Liver (tissue), 3 donors: ENCODE data around the gene GNAI3.

Source experiments
- FOXA1 ChIP-seq: IDR thresholded peaks from 2 replicates; pipeline ENCODE4 v1.6.1; 2016; ENCODE audit warnings: antibody characterized with exemption
- FOXA2 ChIP-seq: IDR thresholded peaks from 2 replicates; pipeline ENCODE4 v1.6.1; 2016; ENCODE audit warnings: antibody characterized with exemption
- HNF4A ChIP-seq, 2 donors: conservative IDR thresholded peaks; 2 replicates each; pipeline ENCODE4 v1.6.1; 2016; ENCODE audit warnings: antibody characterized with exemption in 2 of 2, mild to moderate bottlenecking in 2 of 2
- JUND ChIP-seq, 2 donors: IDR thresholded peaks; 2 replicates each; pipeline ENCODE4 v1.6.1; 2016; ENCODE audit warnings: antibody characterized with exemption in 2 of 2
- MAX ChIP-seq: IDR thresholded peaks from 2 replicates; pipeline ENCODE4 v1.6.1; 2016; ENCODE audit warnings: antibody characterized with exemption
- NR2F2 ChIP-seq: IDR thresholded peaks from 2 replicates; pipeline ENCODE4 v1.6.1; 2016; ENCODE audit warnings: antibody characterized with exemption
- RAD21 ChIP-seq, 2 donors: IDR thresholded peaks; 2 replicates each; pipeline ENCODE4 v1.6.1; 2016; ENCODE audit warnings: antibody characterized with exemption in 2 of 2, mild to moderate bottlenecking in 2 of 2
- REST ChIP-seq: IDR thresholded peaks from 2 replicates; pipeline ENCODE4 v1.6.1; 2016; ENCODE audit warnings: antibody characterized with exemption, mild to moderate bottlenecking
- RXRA ChIP-seq, 2 donors: IDR thresholded peaks; 2 replicates each; pipeline ENCODE4 v1.6.1; 2017 to 2018; ENCODE audit warnings: antibody characterized with exemption in 2 of 2, mild to moderate bottlenecking in 1 of 2
- SP1 ChIP-seq: IDR thresholded peaks from 2 replicates; pipeline ENCODE4 v1.6.1; 2018; ENCODE audit warnings: antibody characterized with exemption, mild to moderate bottlenecking
- TAF1 ChIP-seq: conservative IDR thresholded peaks from 2 replicates; pipeline ENCODE4 v1.6.1; 2016; ENCODE audit warnings: antibody characterized with exemption, mild to moderate bottlenecking
- YY1 ChIP-seq: IDR thresholded peaks from 2 replicates; pipeline ENCODE4 v1.6.1; 2016; ENCODE audit warnings: antibody characterized with exemption, mild to moderate bottlenecking
- TF ChIP-seq, protein P1 (sequence below): fragments of 150-350 bp; IDR thresholded peaks from 2 replicates; pipeline ENCODE4 v1.5.1; 2017; ENCODE audit warnings: improper control_type of control experiment, low read depth, low read length; ENCODE audit not compliant: missing input control
- TF ChIP-seq, protein P2 (sequence below): IDR thresholded peaks from 2 replicates; pipeline ENCODE4 v1.6.1; 2016; ENCODE audit warnings: antibody characterized with exemption
- donor health status: healthy.
- donor health status: healthy.

DNA sequence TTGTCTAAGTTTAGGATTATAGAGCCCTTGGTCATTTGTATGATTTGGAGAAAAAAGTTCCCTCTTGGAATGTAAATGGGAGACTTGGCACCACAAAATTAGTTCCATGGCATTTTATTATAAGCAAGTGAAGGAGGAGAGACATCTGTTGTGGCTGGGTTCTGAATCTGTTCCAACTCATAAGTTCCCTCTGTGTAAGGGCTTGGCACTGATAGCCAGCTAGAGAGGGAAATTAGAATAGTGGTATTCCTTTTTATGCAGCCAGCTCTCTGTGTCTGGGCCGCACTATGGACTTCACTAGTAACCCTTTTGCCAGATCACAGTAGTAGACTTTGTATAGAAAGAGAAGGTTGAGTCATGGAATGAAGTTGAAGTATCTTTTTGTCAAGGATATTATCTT lies 31.1 kb downstream of the GNAI3 start:
- TF ChIP-seq, protein P1, sequence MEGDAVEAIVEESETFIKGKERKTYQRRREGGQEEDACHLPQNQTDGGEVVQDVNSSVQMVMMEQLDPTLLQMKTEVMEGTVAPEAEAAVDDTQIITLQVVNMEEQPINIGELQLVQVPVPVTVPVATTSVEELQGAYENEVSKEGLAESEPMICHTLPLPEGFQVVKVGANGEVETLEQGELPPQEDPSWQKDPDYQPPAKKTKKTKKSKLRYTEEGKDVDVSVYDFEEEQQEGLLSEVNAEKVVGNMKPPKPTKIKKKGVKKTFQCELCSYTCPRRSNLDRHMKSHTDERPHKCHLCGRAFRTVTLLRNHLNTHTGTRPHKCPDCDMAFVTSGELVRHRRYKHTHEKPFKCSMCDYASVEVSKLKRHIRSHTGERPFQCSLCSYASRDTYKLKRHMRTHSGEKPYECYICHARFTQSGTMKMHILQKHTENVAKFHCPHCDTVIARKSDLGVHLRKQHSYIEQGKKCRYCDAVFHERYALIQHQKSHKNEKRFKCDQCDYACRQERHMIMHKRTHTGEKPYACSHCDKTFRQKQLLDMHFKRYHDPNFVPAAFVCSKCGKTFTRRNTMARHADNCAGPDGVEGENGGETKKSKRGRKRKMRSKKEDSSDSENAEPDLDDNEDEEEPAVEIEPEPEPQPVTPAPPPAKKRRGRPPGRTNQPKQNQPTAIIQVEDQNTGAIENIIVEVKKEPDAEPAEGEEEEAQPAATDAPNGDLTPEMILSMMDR = no peak
- TF ChIP-seq MAX (no peak), TAF1 (no peak), RAD21 (IDR thresholded peaks at IDR 0.05) (no peak), RXRA (IDR thresholded peaks at IDR 0.05) (no peak), NR2F2 (no peak), YY1 (no peak), SP1 (no peak), JUND (IDR thresholded peaks at IDR 0.05) (no peak), FOXA2 (no peak), FOXA1 (no peak), REST (no peak), HNF4A (conservative IDR thresholded peaks at IDR 0.05) (no peak)
- TF ChIP-seq, protein P2, sequence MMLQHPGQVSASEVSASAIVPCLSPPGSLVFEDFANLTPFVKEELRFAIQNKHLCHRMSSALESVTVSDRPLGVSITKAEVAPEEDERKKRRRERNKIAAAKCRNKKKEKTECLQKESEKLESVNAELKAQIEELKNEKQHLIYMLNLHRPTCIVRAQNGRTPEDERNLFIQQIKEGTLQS = no peak
